Stimulated activated memory B cell treated with anti-CD40 and anti-IgM and Interleukin-4, amounts not matched to agents 10 μg/mL and 1 μg/mL and 100 μg/mL, for 72 hours (primary cell): ENCODE results near the gene AGAP1.

Experiments used
- ATAC-seq: fragments of 150-1000 bp; cut with Tn5 transposase; 2 replicates; pipeline ENCODE4 v1.10.0; 2021
- H3K27ac Mint-ChIP-seq: one replicate; pipeline ENCODE4 v1.8.0; 2022; ENCODE audit warnings: mild to moderate bottlenecking, mixed read lengths
- H3K27me3 Mint-ChIP-seq: one replicate; pipeline ENCODE4 v1.8.0; 2022; ENCODE audit warnings: mixed read lengths
- H3K36me3 Mint-ChIP-seq: one replicate; pipeline ENCODE4 v1.8.0; 2022; ENCODE audit warnings: mixed read lengths
- H3K4me1 Mint-ChIP-seq: one replicate; pipeline ENCODE4 v1.8.0; 2022; ENCODE audit warnings: mixed read lengths
- H3K4me3 Mint-ChIP-seq: one replicate; pipeline ENCODE4 v1.8.0; 2022; ENCODE audit warnings: mild to moderate bottlenecking, moderate library complexity, mixed read lengths
- H3K9me3 Mint-ChIP-seq: one replicate; pipeline ENCODE4 v1.8.0; 2022; ENCODE audit warnings: mixed read lengths

AGAP1 gene

DNA sequence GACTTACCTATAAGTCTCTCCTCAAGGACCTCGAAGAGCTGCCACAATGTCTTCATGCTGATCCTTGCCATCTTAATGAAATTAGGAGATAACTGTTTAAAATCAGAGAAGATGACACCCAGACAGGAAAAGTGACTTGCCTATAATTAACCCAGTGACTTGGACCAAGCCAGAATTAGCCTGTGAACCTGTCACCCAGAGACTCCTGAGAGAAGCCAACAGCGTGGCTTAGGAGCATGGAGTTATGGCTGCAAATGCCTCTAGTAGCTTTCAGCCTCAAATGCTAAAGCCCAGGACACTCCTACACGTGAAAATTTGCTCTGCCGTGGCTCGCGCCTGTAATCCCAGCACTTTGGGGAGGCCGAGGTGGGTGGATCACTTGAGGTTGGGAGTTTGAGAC, 570.2 kb downstream of the AGAP1 start:
- Mint-ChIP-seq H3K4me1 (no peaks in the 10 kb centered on the region), H3K36me3 (no peaks in the 10 kb centered on the region), H3K27ac (no peak overlapping the region), H3K9me3 (no peaks in the 10 kb centered on the region), H3K4me3 (no peak overlapping the region), H3K27me3 (no peaks in the 10 kb centered on the region)
- ATAC-seq = no peak

GRCh38 chr2:236065314-236066160, 571.7 kb downstream of the AGAP1 start:
- ATAC-seq = no peak
- Mint-ChIP-seq H3K4me3 (no peak overlapping the region), H3K9me3 (no peaks in the 10 kb centered on the region), H3K27me3 (no peaks in the 10 kb centered on the region), H3K36me3 (no peaks in the 10 kb centered on the region), H3K27ac (no peak overlapping the region), H3K4me1 (no peaks in the 10 kb centered on the region)

- no peaks in the 10 kb centered on the region for H3K36me3 Mint-ChIP-seq
- ATAC-seq = no peak
Observed at GRCh38 chr2:236070236-236070635, 576.4 kb downstream of the AGAP1 start.

DNA sequence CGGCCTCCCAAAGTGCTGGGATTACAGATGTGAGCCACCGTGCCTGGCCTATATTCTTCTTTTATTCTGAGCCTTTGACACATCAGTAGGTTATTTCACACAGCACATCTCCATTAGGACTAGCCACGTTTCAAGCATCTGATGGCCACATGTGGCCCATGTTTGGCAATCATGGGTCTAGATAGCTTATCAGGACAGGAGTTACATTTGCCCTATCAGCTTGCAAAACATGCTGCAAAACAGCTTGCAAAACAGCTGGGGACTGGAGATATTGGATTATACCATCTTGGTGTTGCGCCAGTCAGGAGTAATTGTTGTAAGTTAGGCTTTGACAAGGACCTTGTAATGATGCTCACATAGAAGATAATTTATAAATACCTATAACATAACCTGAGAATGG, 579.4 kb downstream of the AGAP1 start:
- H3K36me3 Mint-ChIP-seq = no peaks in the 10 kb centered on the region
- H3K4me3 Mint-ChIP-seq = no peak overlapping the region
- H3K9me3 Mint-ChIP-seq = peaks cover 3% of the 10 kb centered on the region
- no peak for ATAC-seq
- H3K27me3 Mint-ChIP-seq = no peaks in the 10 kb centered on the region
- no peaks in the 10 kb centered on the region for H3K4me1 Mint-ChIP-seq
- H3K27ac Mint-ChIP-seq = no peak overlapping the region

More at GRCh38 chr2:236070236-236070635, 576.4 kb downstream of the AGAP1 start:
- no peaks in the 10 kb centered on the region for H3K4me1 Mint-ChIP-seq
- no peak overlapping the region for H3K27ac Mint-ChIP-seq
- no peak overlapping the region for H3K4me3 Mint-ChIP-seq
- no peaks in the 10 kb centered on the region for H3K27me3 Mint-ChIP-seq
- H3K9me3 Mint-ChIP-seq = peaks cover 3% of the 10 kb centered on the region

DNA sequence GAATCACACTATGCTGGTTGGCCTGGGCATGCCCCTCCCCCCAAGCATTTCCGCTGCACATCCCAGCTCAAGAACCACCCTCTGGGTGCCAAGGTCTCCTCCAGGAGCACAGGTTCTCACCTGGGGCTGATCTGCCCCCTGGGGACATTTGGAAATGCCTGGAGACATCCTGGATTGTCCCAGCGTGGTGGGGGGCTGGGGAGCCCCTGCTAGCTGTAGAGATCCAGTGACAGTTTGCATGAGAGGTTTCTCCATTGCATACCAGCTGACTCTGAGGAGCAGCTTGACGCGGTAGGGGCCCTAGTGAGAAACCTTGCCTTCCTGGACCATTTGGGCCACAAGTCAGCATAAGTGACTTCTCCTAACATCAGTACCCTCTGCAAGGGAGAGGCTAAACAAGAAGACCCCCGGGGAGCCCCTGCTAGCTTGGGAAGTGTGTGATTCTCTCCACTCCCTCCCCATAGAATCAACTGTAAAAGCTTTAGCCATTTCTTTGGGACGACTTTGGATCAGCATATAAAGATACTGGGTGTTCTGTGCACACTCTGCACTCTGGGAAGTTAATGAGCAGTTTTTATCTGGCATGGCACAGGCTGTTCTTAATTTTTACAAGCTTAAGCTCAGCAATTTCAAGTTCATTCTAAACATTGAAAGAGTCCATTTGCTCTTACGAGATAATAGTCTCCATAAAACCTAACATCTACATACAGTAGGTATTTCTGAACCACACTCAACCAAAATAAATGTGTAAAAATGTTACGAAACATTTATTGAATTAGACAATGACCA, 580.2 kb downstream of the AGAP1 start:
- H3K27me3 Mint-ChIP-seq = no peaks in the 10 kb centered on the region
- ATAC-seq = no peak
- H3K27ac Mint-ChIP-seq = no peak overlapping the region
- H3K9me3 Mint-ChIP-seq = peaks cover 3% of the 10 kb centered on the region
- H3K36me3 Mint-ChIP-seq = no peaks in the 10 kb centered on the region
- no peaks in the 10 kb centered on the region for H3K4me1 Mint-ChIP-seq
- no peak overlapping the region for H3K4me3 Mint-ChIP-seq

DNA sequence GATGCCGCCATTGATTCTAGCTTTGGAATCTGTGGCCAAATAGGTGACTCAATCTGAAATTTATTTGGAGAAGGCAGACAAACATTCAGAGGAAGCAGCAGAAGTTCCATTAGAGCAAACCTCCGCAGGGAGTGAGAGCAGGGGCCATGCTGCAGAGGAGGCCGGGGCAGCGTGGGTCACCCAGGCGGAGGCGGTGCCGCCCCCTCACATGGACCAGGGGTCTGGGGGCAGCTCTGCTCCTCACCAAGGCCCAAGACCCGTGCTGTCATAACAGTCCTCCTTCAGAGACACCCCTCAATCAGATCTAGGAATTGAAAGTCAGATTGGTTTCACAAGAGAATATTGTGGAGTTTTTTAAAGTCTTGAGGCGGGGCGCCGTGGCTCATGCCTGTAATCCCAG, 582.0 kb downstream of the AGAP1 start:
- H3K4me1 Mint-ChIP-seq = no peaks in the 10 kb centered on the region
- H3K27ac Mint-ChIP-seq = no peak overlapping the region
- no peaks in the 10 kb centered on the region for H3K36me3 Mint-ChIP-seq
- H3K27me3 Mint-ChIP-seq = no peaks in the 10 kb centered on the region
- no peak for ATAC-seq
- H3K4me3 Mint-ChIP-seq = no peak overlapping the region
- H3K9me3 Mint-ChIP-seq = peaks cover 3% of the 10 kb centered on the region

GRCh38 chr2:236078297-236079255, 584.7 kb downstream of the AGAP1 start:
- H3K36me3 Mint-ChIP-seq = no peaks in the 10 kb centered on the region
- H3K27ac Mint-ChIP-seq = no peak overlapping the region
- H3K4me1 Mint-ChIP-seq = no peaks in the 10 kb centered on the region
- peaks cover 3% of the 10 kb centered on the region for H3K9me3 Mint-ChIP-seq
- H3K4me3 Mint-ChIP-seq = no peak overlapping the region
- ATAC-seq = no peak
- no peaks in the 10 kb centered on the region for H3K27me3 Mint-ChIP-seq

DNA sequence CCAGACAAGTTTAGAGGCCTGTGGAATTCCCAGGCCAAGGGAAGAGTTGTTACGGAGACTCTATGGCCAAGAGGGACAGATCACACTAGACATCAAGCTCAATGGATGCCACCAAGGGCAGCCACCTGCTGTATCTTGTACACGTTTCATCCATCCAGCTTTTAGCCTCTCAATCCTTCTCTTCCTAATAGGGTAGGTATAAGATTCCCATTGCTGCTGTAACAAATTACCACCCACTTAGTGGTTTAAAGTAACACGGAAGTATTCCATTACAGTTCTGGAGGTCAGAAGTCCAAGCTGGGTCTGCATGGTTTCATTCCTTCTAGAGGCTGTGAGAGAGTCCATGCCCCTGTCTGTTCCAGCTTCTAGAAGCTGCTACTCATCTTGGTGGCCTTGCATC, 586.6 kb downstream of the AGAP1 start:
- no peaks in the 10 kb centered on the region for H3K27me3 Mint-ChIP-seq
- ATAC-seq = no peak
- no peak overlapping the region for H3K4me3 Mint-ChIP-seq

GRCh38 chr2:236081171-236081570, 587.3 kb downstream of the AGAP1 start:
- no peak for ATAC-seq
- H3K27me3 Mint-ChIP-seq = peaks cover 7% of the 10 kb centered on the region
- H3K36me3 Mint-ChIP-seq = no peaks in the 10 kb centered on the region
- H3K9me3 Mint-ChIP-seq = no peaks in the 10 kb centered on the region
- H3K27ac Mint-ChIP-seq = no peak overlapping the region
- no peak overlapping the region for H3K4me3 Mint-ChIP-seq
- H3K4me1 Mint-ChIP-seq = no peaks in the 10 kb centered on the region

More for the DNA sequence above, 586.6 kb downstream of the AGAP1 start:
- H3K4me1 Mint-ChIP-seq = no peaks in the 10 kb centered on the region
- no peaks in the 10 kb centered on the region for H3K9me3 Mint-ChIP-seq
- H3K27ac Mint-ChIP-seq = no peak overlapping the region
- no peaks in the 10 kb centered on the region for H3K36me3 Mint-ChIP-seq

DNA sequence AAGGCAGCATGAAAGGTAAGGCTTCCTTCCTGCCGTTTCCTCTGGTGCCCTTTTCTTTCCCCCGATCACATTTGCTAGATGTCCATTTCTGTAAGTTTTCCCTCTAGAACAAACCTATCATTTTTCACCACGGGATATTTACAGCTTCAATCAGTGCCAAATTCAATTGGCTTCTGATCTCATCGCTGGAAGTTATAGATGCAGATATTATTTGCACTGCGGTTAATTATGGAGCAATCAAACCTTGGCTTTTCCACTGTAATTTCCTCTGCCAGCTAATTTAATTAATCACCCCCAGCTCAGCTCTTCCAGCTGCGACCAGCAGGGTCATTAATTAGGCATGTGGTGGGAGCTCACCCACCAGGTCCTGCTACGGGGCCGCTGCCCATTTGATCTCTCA, 588.2 kb downstream of the AGAP1 start:
- H3K9me3 Mint-ChIP-seq = no peaks in the 10 kb centered on the region
- H3K27me3 Mint-ChIP-seq = peaks cover 8% of the 10 kb centered on the region
- H3K36me3 Mint-ChIP-seq = no peaks in the 10 kb centered on the region
- no peak overlapping the region for H3K4me3 Mint-ChIP-seq
- no peak overlapping the region for H3K27ac Mint-ChIP-seq
- H3K4me1 Mint-ChIP-seq = no peaks in the 10 kb centered on the region
- no peak for ATAC-seq

DNA sequence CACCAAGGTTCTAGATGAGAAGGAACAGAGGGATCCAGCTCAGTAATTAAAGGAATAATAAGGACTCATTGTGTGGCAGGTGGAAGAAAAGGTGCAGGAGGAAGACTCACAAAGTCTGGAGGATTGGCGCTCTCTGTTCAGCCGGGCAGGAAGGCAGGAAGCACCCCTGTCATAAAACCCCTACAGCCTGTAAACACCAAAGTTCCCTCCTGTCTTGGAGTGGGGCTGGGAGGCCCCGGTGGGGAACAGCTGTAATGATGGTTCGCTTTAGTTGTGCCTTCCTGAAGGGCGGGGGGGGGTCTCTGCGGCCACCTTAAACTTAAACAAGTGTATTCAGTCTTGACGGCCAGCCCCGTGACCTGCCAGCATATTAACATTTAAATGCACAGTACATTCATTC, 590.1 kb downstream of the AGAP1 start:
- Mint-ChIP-seq H3K27me3 (peaks cover 8% of the 10 kb centered on the region), H3K4me1 (no peaks in the 10 kb centered on the region), H3K4me3 (no peak overlapping the region), H3K27ac (no peak overlapping the region), H3K9me3 (no peaks in the 10 kb centered on the region), H3K36me3 (no peaks in the 10 kb centered on the region)
- no peak for ATAC-seq

DNA sequence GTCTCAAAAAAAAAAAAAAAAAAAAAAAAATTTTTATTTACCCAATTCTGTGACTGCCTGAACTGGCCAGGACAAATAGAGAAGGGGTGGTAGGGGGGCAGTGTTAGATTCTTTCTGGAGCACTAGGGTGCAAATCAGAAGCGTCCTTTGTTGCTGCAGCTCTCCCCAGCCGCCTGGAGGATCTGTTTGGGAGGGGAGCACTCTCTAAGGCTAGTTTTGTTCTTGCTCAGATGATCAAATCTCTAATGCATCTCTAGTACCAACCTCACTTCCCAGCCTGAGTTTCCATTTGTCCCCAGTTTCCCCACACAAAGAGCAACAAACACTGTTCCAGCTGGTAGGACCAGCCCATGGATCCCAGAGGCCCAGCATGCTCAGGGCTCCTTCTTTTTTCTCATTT, 591.4 kb downstream of the AGAP1 start:
- Mint-ChIP-seq H3K4me1 (no peaks in the 10 kb centered on the region), H3K27me3 (peaks cover 8% of the 10 kb centered on the region), H3K36me3 (no peaks in the 10 kb centered on the region), H3K9me3 (no peaks in the 10 kb centered on the region), H3K27ac (no peak overlapping the region), H3K4me3 (no peak overlapping the region)
- ATAC-seq = no peak

GRCh38 chr2:236085647-236086046, 591.8 kb downstream of the AGAP1 start:
- Mint-ChIP-seq H3K4me1 (no peaks in the 10 kb centered on the region), H3K4me3 (no peak overlapping the region), H3K9me3 (no peaks in the 10 kb centered on the region), H3K27me3 (peaks cover 8% of the 10 kb centered on the region), H3K27ac (no peak overlapping the region), H3K36me3 (no peaks in the 10 kb centered on the region)
- no peak for ATAC-seq

GRCh38 chr2:236086403-236086970, 592.6 kb downstream of the AGAP1 start:
- no peaks in the 10 kb centered on the region for H3K4me1 Mint-ChIP-seq
- no peak overlapping the region for H3K27ac Mint-ChIP-seq
- no peaks in the 10 kb centered on the region for H3K9me3 Mint-ChIP-seq
- no peaks in the 10 kb centered on the region for H3K36me3 Mint-ChIP-seq
- no peak overlapping the region for H3K4me3 Mint-ChIP-seq
- ATAC-seq = no peak
- H3K27me3 Mint-ChIP-seq = peaks cover 8% of the 10 kb centered on the region
